GM12878 (cell line): ENCODE data around the gene PGLYRP3. TPM values are rescaled to one million over a fixed set of nuclear protein-coding genes. Genes with fewer than 3 reads are reported as not detected.
A peak's percentile ranks its signal among the peaks of the same experiment; 100 is the strongest.

Experiments used
- ATAC-seq: fragments of 200-7000 bp; cut with Tn5 transposase; 3 replicates; pipeline ENCODE4 v1.9.1; 2020; ENCODE audit warnings: mild to moderate bottlenecking, moderate library complexity
- BruUV-seq: library from RNA; stranded (reverse); fragments of 400-500 nt; replicated peaks from 2 replicates; lab custom pipeline; 2021; lab: Mats Ljungman, UMichigan
- CTCF ChIA-PET: fragments of 300-600 bp; sonication (Branson Sonifier 250); formaldehyde crosslinking; extraction: SDS; loops from one replicate; lab custom pipeline; 2021; ENCODE audit warnings: inconsistent platforms; lab: Yijun Ruan, JAX
- POLR2A ChIA-PET: fragments of 350-600 bp; formaldehyde crosslinking; extraction: SDS; loops from one replicate; lab custom pipeline; 2021; ENCODE audit warnings: inconsistent platforms; lab: Charles Lee
- RAD21 ChIA-PET: fragments of 300-600 bp; sonication (Branson Sonifier 250); formaldehyde crosslinking; loops from one replicate; lab custom pipeline; 2023; ENCODE audit warnings: antibody characterized with exemption; ENCODE audit not compliant: unreplicated experiment; lab: Charles Lee
- SMC1A ChIA-PET: fragments of 300-600 bp; sonication (Branson Sonifier 250); formaldehyde crosslinking; loops from one replicate; lab custom pipeline; 2023; ENCODE audit not compliant: unreplicated experiment, uncharacterized antibody; lab: Charles Lee
- DNase-seq: peaks from one replicate; pipeline ENCODE4 v3.0.0-alpha.2; 2011; ENCODE audit warnings: low read depth, low spot score
- FAIRE-seq: peaks from 3 replicates; lab custom pipeline; 2011; peaks lifted over from hg19 to GRCh38; lab: Jason Lieb, UNC
- H2AFZ ChIP-seq: 2 replicates; pipeline ENCODE4 v1.6.0; 2011; ENCODE audit warnings: low read depth, low read length, control low read depth; ENCODE audit not compliant: control insufficient read depth
- H3K27ac ChIP-seq: 2 replicates; pipeline ENCODE4 v1.5.1; 2011; ENCODE audit warnings: control low read depth; ENCODE audit not compliant: control insufficient read depth, insufficient read depth
- H3K27me3 ChIP-seq, 2 experiments: replicated peaks in 1 of 2; 2 replicates each; pipeline versions ENCODE4 v1.6.0 to v1.6.1; 2011; ENCODE audit warnings: low read length in 1 of 2; ENCODE audit not compliant: control insufficient read depth in 2 of 2, insufficient read depth in 2 of 2
- H3K36me3 ChIP-seq, 2 experiments: 2 replicates each; pipeline ENCODE4 v1.5.1; 2011; ENCODE audit warnings: low read length in 1 of 2; ENCODE audit not compliant: control insufficient read depth in 2 of 2, insufficient read depth in 2 of 2
- H3K4me1 ChIP-seq: 2 replicates; pipeline ENCODE4 v1.6.1; 2011; ENCODE audit warnings: mild to moderate bottlenecking, low read length, moderate library complexity, mixed read lengths; ENCODE audit not compliant: control insufficient read depth, insufficient read depth
- H3K4me2 ChIP-seq: 2 replicates; pipeline ENCODE4 v1.6.0; 2011; ENCODE audit warnings: control low read depth; ENCODE audit not compliant: control insufficient read depth, insufficient read depth
- H3K4me3 ChIP-seq: fragments of 200-600 bp; sonication (generic); 2 replicates; pipeline ENCODE4 v1.5.1; 2016
- H3K79me2 ChIP-seq: 2 replicates; pipeline ENCODE4 v1.6.0; 2011; ENCODE audit warnings: low read length; ENCODE audit not compliant: control insufficient read depth, insufficient read depth
- H3K9ac ChIP-seq: 2 replicates; pipeline ENCODE4 v1.8.0; 2011; ENCODE audit warnings: low read length, control low read depth, mixed read lengths; ENCODE audit not compliant: control insufficient read depth, insufficient read depth
- H3K9me3 ChIP-seq: replicated peaks from 3 replicates; pipeline ENCODE4 v1.5.1; 2011; ENCODE audit warnings: mild to moderate bottlenecking, low read length; ENCODE audit not compliant: control insufficient read depth, insufficient read depth
- H4K20me1 ChIP-seq: 2 replicates; pipeline ENCODE4 v1.6.0; 2011; ENCODE audit not compliant: control insufficient read depth, insufficient read depth
- BCL11A ChIP-seq: IDR thresholded peaks from 2 replicates; pipeline ENCODE4 v1.6.1; 2011; ENCODE audit warnings: low read depth, low read length
- ESRRA ChIP-seq: IDR thresholded peaks from 2 replicates; pipeline ENCODE4 v1.6.1; 2012; ENCODE audit warnings: mild to moderate bottlenecking, low read length, improper control_type of control experiment
- FOXM1 ChIP-seq: IDR thresholded peaks from 2 replicates; pipeline ENCODE4 v1.6.1; 2012; ENCODE audit warnings: low read depth, mild to moderate bottlenecking, inconsistent platforms, low read length, moderate library complexity
- GABPA ChIP-seq: IDR thresholded peaks from 2 replicates; pipeline ENCODE4 v1.6.1; 2014; ENCODE audit warnings: antibody characterized with exemption, low read depth, mild to moderate bottlenecking, inconsistent platforms
- HDAC6 ChIP-seq: fragments of 200-600 bp; sonication (generic); IDR thresholded peaks from one replicate; pipeline ENCODE4 v1.8.0; 2017; ENCODE audit warnings: antibody characterized with exemption; ENCODE audit not compliant: unreplicated experiment
- JUND ChIP-seq: IDR thresholded peaks from 2 replicates; pipeline ENCODE4 v1.6.1; 2012; ENCODE audit warnings: low read depth, mild to moderate bottlenecking, low read length, improper control_type of control experiment, moderate library complexity
- KDM1A ChIP-seq: fragments of 200-600 bp; sonication (generic); IDR thresholded peaks from 2 replicates; pipeline ENCODE4 v1.6.1; 2016; ENCODE audit warnings: borderline replicate concordance
- MEF2A ChIP-seq: IDR thresholded peaks from 2 replicates; pipeline ENCODE4 v1.6.1; 2011; ENCODE audit warnings: low read depth, mild to moderate bottlenecking, low read length, moderate library complexity; ENCODE audit not compliant: insufficient read depth
- NFXL1 ChIP-seq: fragments of 450-650 bp; IDR thresholded peaks from 2 replicates; pipeline ENCODE4 v1.6.1; 2017; ENCODE audit warnings: antibody characterized with exemption, mild to moderate bottlenecking, borderline replicate concordance
- POLR2A ChIP-seq: IDR thresholded peaks from 2 replicates; pipeline ENCODE4 v1.6.1; 2011; ENCODE audit warnings: low read depth, mild to moderate bottlenecking, low read length
- SMAD1 ChIP-seq: fragments of 450-650 bp; IDR thresholded peaks from 2 replicates; pipeline ENCODE4 v1.6.1; 2018; ENCODE audit warnings: mild to moderate bottlenecking, low read depth; ENCODE audit not compliant: partially characterized antibody
- STAT3 ChIP-seq: IDR thresholded peaks from 2 replicates; pipeline ENCODE4 v1.6.1; 2011; ENCODE audit warnings: low read depth, low read length, improper control_type of control experiment
- TCF12 ChIP-seq: IDR thresholded peaks from 2 replicates; pipeline ENCODE4 v1.6.1; 2011; ENCODE audit warnings: low read depth, mild to moderate bottlenecking, low read length
- ZNF207 ChIP-seq: fragments of 450-650 bp; IDR thresholded peaks from 2 replicates; pipeline ENCODE4 v1.6.1; 2014; ENCODE audit warnings: antibody characterized with exemption, mild to moderate bottlenecking, borderline replicate concordance
- whole genome bisulfite sequencing: methylation state at CpG from one replicate; pipeline ENCODE4 v1.1.6; 2016; ENCODE audit warnings: low lambda C conversion rate; ENCODE audit not compliant: insufficient replicate concordance, insufficient coverage; ENCODE audit errors: missing lambda C conversion rate; 5-methylcytosine and 5-hydroxymethylcytosine counted together
- in situ Hi-C: fragments of 300-500 bp; cut with MboI; formaldehyde crosslinking; loops from 9 replicates; pipeline ENCODE4 v1.14.3; 2018; ENCODE audit warnings: mixed read lengths
- intact Hi-C: fragments of 100-400 bp; cut with micrococcal nuclease; formaldehyde crosslinking; loops from one replicate; pipeline ENCODE4 v1.14.2; 2022; ENCODE audit not compliant: unreplicated experiment
- polyA plus RNA-seq, 11 experiments: library from polyadenylated mRNA; depleted of rRNA in 4 of 11; unstranded in 6 of 11; stranded (reverse) in 5 of 11; fragments of >200 nt; fragmentation: Nextera tagmentation in 4 of 11; fragmentation: Illumina TruSeq in 1 of 11; extraction: Ambion mirVana in 4 of 11; extraction: Trizol in 1 of 11; gene quantifications; 1 replicate in 1 of 11; 2 replicates in 10 of 11; pipeline versions ENCODE4 v1.2.1 to v1.2.3, GENCODE V29; 2011 to 2016; ENCODE audit warnings: inconsistent platforms in 2 of 11, missing spikeins in 2 of 11, low read depth in 1 of 11
- total RNA-seq, 4 experiments: library from RNA; depleted of rRNA in 3 of 4; stranded (reverse); fragments of >200 nt in 3 of 4; fragmentation: Illumina TruSeq in 1 of 4; extraction: Trizol in 1 of 4; gene quantifications; 2 replicates each; pipeline versions ENCODE4 v1.2.1 to v1.2.3, GENCODE V29; 2013 to 2021
- TF ChIP-seq, protein P1 (sequence below): IDR thresholded peaks from 2 replicates; pipeline ENCODE4 v1.6.1; 2011; ENCODE audit warnings: borderline replicate concordance, low read depth, mild to moderate bottlenecking, moderate library complexity, mixed read lengths, low read length; ENCODE audit not compliant: insufficient read depth; ENCODE audit errors: extremely low read length

PGLYRP3 gene
- total and polyA plus RNA-seq, 10 of the 15 experiments (the other 5 are each of a cell fraction or from before 2014, with no cell fraction given): 0.10 to 0.49 (median 0.18) TPM; not detected in 7

DNA sequence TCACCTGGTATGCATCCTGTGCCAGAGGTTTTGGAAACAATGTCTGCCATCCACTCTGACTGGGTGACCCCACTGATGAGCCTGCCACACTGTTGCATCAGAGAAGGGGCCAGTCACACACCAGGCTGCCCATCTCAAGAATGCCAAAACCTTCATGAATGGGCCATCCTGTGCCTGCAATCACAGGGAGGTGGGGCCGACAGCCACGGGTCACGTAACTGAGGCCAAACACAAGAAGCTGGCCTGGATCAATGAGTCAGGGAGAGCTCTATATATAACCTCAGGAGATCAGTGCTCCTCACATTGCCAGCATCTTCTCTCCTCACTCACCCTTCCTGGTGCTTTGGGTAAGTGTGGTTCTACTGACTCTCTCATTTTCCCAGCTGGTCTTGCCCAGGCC is 53.4 kb downstream of the PGLYRP3 start, which contains the start of gene LORICRIN (continued):
- TF ChIP-seq ESRRA (no peak), JUND (no peak), BCL11A (no peak), POLR2A (no peak)
- TF ChIP-seq, all 136 proteins: peak for 0

DNA sequence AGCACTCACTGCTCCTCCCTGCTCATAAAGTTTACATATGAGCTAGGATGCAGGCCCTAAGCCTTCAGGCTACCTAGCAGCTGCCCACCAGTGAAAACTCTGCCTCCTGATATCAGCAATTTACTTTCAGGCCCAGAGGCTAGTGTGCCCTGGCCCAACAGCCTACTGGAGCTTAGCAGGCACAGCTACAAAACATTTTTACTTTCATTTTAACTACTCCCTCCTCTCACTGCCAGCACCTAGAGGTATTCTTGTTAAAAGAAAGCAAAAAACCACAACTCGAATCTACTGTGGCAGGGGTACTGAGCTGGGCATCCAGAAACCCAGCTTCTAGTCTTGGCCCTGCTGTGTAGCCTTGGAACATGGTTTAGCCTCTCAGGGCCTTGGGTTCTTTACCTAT is 59.1 kb downstream of the PGLYRP3 start:
- no peak overlapping the region for H3K4me3 ChIP-seq
- H3K4me1 ChIP-seq: no peaks in the 10 kb centered on the region
- no peak for FAIRE-seq
- WGBS: 0% methylated on average over 1 of the region's 1 CpG
- DNase-seq: no peak
- H3K9ac ChIP-seq: no peak overlapping the region
- POLR2A ChIA-PET: interaction anchor here (0.7 to 2.1 kb wide), 4 partner anchors 9 to 90 kb away, joined by 3 to 11 read pairs (median 4); no protein-coding TSS in a partner anchor
- CTCF ChIA-PET: interaction anchor here (1.0 to 5.6 kb wide), 15 partner anchors 9 to 385 kb away, joined by 3 to 27 read pairs (median 6); no protein-coding TSS in a partner anchor
- BruUV-seq: no TSS peak
- TF ChIP-seq NFXL1 (no peak), STAT3 (no peak), FOXM1 (no peak), SMAD1 (no peak), KDM1A (no peak), ZNF207 (no peak), TCF12 (no peak), HDAC6 (no peak), MEF2A (no peak), GABPA (no peak)
- TF ChIP-seq, protein P1, sequence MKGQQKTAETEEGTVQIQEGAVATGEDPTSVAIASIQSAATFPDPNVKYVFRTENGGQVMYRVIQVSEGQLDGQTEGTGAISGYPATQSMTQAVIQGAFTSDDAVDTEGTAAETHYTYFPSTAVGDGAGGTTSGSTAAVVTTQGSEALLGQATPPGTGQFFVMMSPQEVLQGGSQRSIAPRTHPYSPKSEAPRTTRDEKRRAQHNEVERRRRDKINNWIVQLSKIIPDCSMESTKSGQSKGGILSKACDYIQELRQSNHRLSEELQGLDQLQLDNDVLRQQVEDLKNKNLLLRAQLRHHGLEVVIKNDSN: no peak
- H4K20me1 ChIP-seq: no peaks in the 10 kb centered on the region
- H3K4me2 ChIP-seq: no peak overlapping the region
- H3K27ac ChIP-seq: no peak overlapping the region
- no peaks in the 10 kb centered on the region for H3K9me3 ChIP-seq
- peak; percentile 92 for ATAC-seq
- H3K36me3 ChIP-seq: no peaks in the 10 kb centered on the region
- intact Hi-C loops (no loop called here), in situ Hi-C loops (no loop called here)
- H3K79me2 ChIP-seq: no peaks in the 10 kb centered on the region
- peak overlapping the region; percentile 22 for H2AFZ ChIP-seq
- RAD21 ChIA-PET: interaction anchor here (0.7 to 3.5 kb wide), 4 partner anchors 9 to 23 kb away, joined by 3 to 26 read pairs (median 3); no protein-coding TSS in a partner anchor
- no peaks in the 10 kb centered on the region for H3K27me3 ChIP-seq
- SMC1A ChIA-PET: interaction anchor here (0.6 to 5.2 kb wide), 11 partner anchors 9 to 1328 kb away, joined by 3 to 42 read pairs (median 7); no protein-coding TSS in a partner anchor
